HG03159 (cell line): ENCODE results near the gene CHPF.
A peak's percentile ranks its signal among the peaks of the same experiment; 100 is the strongest.

Source experiments
- ATAC-seq: cut with Tn5 transposase; IDR thresholded peaks from one replicate; pipeline ENCODE4 v1.9.1; 2021; ENCODE audit warnings: mild to moderate bottlenecking, moderate library complexity; ENCODE audit not compliant: unreplicated experiment

Gene CHPF

DNA sequence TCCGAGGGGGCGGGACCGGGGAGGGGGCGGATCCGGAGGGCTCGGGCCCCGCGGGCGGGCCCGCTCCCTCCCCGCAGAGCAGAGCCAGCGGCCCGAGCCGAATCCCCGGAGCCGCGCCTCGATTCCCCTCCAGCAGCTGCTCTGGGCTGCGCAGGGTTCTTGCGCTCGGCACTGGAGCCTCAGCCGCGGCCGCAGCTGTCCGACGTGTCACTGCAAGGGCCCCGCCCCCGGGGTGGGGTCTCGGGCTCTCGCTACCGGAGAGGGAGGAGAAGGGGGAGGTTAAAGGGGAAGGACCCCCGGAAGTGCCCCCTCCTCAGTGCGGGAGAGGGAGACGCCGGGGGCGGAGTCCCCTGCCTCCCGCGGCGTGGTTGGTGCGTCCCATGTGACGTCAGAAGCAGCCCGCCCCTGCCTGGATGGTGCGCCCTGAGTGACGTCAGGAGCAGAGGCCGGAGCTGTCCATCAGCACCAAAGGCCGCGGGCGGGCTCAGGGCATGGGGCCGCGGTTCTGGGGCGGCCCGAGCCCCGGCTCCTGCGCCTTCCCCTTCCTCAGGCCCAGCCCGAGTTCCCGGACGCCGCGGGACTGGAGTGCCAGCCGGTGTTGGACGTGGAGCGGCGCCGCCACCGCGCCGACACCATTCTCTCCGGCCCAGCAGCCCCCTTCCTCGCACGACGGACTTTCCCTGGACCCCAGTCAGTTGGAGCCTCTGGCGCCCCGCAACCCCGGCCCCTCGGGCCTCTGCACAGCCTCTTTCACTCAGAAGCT is at the start of gene CHPF, which contains the start of gene TMEM198:
Gene CHPF, minus strand, starts transcription at position 214 of the 763 bp plus-strand sequence. CDS start 271 bp downstream, outside the sequence.
Gene TMEM198, plus strand, starts transcription at position 433 of the 763 bp plus-strand sequence. CDS start 700 bp downstream, outside the sequence.
- ATAC-seq: peak; percentile 76

- ATAC-seq: no peak
Measured at GRCh38 chr2:219593154-219593553, 49.5 kb upstream of the CHPF start.

DNA sequence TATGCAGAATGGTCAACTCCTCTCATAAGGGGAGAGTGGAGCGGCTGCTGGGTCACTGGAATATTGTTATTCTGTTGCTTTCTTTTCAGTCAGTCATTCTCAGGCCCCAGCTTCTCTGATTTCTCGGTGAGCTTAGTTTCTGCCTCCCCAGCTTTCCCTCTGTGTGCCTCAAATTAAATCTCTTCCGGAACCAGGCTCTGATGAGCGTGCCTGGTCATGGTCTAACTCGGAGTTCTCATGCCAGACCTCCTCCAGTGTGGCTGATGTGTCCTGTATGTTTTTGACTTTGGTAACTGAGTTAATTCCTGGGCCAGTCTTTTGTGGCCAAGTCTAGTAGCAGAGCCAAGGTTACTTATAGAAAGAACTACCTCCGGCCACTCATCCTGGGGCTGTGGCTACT is 49.1 kb upstream of the CHPF start:
- no peak for ATAC-seq

DNA sequence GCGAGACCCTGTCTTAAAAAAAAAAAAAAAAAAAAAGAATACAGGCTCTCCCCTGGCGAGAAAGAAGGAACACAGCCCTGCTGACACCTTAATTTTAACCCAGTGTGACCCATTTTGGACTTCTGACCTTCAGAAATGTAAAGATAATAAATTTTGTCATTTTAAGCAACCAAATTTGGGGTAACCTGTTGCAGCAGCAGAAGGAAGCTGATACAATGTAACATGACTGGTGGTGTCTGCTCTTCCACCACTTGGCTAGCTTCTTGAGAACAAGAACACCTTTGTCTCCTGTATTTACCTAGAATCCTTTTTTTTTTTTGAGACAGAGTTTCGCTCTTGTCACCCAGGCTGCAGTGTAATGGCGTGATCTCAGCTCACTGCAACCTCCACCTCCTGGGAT is 47.5 kb upstream of the CHPF start:
- no peak for ATAC-seq

DNA sequence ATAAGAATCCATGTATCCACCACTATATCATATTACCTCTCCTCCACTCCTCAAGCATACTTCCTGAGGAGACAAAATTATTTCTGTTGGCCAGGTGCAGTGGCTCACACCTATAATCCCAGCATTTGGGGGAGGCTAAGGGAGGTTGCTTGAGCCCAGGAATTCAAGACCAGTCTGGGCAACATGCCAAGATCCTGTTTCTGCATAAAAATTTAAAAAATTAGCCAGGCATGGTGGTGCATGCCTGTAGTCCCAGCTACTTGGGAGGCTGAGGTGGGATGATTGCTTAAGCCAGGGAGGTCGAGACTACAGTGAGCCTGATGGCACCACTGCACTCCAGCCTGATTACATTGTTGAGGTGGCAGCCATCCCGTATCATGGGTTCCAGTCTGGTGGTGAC is 37.7 kb upstream of the CHPF start:
- ATAC-seq: no peak

GRCh38 chr2:219578811-219579613 is 35.4 kb upstream of the CHPF start:
- ATAC-seq: no peak

- ATAC-seq: no peak
Measured at GRCh38 chr2:219576505-219577388, 33.1 kb upstream of the CHPF start.

DNA sequence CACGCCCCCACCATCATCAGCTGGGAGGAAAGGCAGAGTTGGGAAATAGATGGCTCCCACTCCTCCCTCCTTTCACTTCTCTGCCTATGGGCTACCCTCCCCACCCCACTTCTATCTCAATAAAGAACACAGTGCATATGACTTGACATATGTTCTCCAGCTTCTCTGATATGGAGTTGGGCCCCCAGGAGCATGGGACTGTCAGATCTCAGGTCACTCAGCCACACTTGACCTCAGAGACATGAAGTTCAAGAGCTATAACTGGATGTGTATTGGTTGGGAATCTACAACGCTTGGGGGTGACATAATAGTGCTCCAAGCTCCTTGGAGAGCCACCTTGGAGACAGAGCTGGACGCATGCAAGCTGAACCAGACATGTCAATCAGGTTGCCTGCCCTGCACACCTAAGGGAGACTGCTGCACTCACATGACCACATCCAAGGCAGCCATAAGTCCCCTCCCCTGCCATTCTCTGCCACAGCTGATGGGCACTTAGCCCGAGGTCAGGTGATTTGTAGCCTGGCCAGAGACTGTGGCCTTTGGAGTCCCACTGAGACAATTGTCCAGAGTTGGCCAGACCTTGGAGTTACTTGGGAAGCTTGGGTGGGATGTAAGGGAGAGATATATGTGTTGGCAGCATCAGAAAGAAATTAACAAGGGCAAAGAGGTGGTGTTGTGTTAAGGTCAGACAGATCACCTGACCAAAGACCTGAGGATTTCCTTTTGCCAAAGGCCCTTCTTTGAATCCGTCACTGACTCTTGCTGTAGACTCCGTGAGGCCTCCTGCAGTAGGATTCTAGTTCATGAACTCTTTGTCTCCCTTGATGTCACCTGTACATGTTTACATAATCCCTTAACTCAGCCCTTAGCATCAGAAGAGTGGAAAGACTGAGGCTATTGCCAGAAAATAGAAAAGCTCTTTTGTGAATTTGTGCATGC is 32.2 kb upstream of the CHPF start:
- no peak for ATAC-seq

GRCh38 chr2:219574484-219575311 is 31.1 kb upstream of the CHPF start:
- ATAC-seq: no peak

DNA sequence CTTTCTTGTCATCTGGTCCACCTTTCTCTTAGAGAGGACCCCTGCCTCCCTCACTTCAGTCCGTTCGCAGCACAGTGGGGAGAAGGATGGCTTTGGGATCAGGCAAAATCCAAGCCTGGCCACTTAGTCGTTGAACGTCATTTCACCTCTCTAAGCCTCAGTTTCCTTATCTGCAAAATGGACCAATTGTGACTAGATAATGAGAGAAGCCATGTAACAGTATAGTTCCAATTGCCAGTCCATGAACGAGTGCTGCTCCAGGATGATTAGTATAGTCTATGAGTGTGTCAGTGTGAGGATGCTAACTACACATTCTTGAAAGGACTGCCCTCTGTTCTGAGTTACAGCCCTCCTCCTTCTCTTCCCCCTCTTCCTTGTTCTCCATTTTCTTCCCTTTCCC is 29.6 kb upstream of the CHPF start:
- no peak for ATAC-seq

- no peak for ATAC-seq
Measured at GRCh38 chr2:219572237-219573001, 28.8 kb upstream of the CHPF start, which contains the start of gene INHA. Gene INHA (plus strand): TSS chr2:219572310. CDS start chr2:219572375, 65 bp downstream.

DNA sequence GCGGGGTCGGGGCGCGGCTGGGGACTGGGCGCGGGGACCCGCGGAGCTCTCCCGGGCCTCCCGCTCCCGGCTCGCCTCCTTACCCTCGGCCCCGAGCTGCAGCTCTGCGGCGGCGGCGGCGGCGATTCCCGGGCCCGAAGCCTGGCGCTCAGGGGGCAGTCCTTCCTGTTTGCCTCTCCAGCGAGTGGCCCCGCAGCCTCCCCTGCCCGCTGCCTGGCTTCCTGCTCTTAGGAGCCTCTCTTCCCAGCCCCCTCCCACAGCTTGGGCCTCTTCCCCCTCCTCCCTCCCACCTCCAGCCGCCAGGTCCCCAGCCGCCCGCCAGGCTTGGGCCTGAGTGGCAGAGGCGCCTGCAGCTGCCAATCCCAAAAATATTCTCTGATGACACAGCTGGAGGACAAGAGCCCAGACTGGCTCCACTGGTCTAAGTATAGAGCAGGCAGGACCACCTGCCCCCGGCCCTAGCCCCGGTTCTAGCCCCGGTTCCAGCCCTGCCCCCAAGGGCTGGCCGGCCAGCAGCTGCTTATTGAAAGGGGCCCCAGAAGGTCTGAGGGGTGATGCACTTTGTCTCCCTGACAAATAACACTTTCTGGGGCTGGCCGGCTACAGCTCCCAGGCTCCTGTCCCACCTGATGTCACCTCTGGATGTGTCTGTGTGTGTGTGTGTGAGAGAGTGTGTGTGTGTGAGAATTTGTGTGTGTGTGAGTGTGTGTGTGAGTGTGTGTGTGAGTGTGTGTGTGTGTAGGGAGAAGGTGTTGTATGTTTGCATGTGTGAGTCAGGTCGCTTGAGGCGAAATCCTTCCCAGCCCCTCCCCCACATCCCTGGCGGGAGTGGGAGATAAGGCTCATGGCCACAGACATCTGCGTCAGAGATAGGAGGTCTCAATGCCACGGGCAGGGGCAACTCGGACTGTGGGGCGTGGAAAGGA is 28.0 kb upstream of the CHPF start, which contains the start of gene OBSL1:
Gene OBSL1, minus strand, starts transcription at position 229 of the 926 bp plus-strand sequence. CDS start 307 bp downstream, outside the sequence.
- ATAC-seq: no peak

DNA sequence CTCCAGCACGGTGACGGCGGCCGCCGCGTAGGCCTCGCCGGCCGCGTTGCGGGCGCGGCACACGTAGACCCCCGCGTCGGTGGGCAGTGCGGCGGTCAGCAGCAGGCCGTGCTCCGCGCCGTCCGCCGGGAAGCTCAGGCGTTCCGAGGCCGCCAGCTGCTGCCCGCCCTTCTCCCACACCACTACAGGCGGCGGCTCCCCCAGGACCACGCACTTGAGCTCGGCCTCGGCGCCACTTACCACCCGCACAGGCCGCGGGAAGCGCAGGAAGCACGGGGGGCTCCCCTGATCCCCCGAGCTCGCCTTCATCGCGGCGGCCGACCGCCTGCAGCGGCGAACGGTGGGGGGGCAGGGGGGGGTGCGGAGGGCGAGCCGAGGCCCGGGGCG is 27.3 kb upstream of the CHPF start:
- ATAC-seq: no peak

GRCh38 chr2:219570194-219570923 is 26.8 kb upstream of the CHPF start:
- ATAC-seq: no peak

DNA sequence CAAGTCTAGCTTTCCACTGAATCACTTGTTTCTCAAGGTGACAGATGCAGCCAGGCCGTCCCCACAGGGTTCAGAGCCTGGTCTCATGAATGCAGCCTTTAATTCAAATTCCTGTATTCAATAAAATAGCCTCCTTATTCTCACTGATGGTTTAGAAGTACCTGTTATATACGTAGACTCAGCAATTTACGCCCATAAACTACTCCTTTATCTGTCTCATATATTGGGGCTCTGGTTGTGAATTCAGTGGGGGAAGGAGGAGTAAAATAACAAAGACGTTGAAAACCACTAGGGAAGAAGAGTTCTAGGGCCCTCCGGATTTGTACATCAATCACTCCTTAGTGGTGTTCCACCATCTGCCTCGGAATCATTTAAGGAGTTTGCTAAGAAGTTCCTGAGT is 26.0 kb upstream of the CHPF start:
- ATAC-seq: no peak

DNA sequence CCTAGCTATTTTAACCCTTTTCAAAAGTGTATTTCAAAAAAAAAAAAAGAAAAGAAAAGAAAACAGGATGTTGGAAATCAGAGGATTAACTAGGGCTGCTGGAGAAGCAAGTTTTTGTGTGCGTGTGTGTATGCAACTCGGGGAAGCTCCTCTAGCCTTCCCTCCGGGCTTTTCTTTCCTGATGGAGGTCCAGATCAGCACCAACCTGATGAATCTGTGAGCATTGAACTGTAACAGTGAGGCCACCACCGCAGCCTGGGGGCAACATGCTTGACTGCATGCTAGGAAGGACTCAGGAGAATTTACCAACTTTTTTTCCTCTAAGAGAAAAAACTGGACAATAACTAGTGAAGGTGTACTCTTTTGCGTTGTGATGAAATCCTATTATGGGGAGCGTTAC is 25.4 kb upstream of the CHPF start:
- no peak for ATAC-seq
